ENCODE data around the gene SRRM4. TPM values are rescaled to one million over a fixed set of nuclear protein-coding genes. Genes with fewer than 3 reads are reported as not detected.

Gene SRRM4
- total RNA-seq, 2 donors from 2014 or later: 0.27 TPM; not detected in 1

- TF ChIP-seq CTCF (IDR thresholded peaks at IDR 0.05): peak; percentile 45
- Histone ChIP-seq H3K27me3 (peaks cover 19% of the 10 kb centered on the region), H3K36me3 (no peaks in the 10 kb centered on the region), H3K27ac (no peak overlapping the region), H3K4me1 (no peaks in the 10 kb centered on the region), H3K9ac (ENCODE audit: low read depth in 2 of 2, low read length in 2 of 2) (no peak overlapping the region), H3K9me3 (no peaks in the 10 kb centered on the region), H3K4me3 (no peak overlapping the region)
- DNase-seq: peak; percentile 28
- intact Hi-C loops (cut with DNase I): loop anchor here (5.0 kb wide), 1 partner anchor 432 kb away; no protein-coding TSS in a partner anchor
These were observed 1.5 kb upstream of the SRRM4 start for GRCh38 chr12:118979763-118980406.

- no peak for TF ChIP-seq CTCF (IDR thresholded peaks at IDR 0.05)
- Histone ChIP-seq H3K27me3 (peaks cover 19% of the 10 kb centered on the region), H3K4me3 (no peak overlapping the region), H3K9me3 (no peaks in the 10 kb centered on the region), H3K36me3 (no peaks in the 10 kb centered on the region), H3K9ac (ENCODE audit: low read depth in 2 of 2, low read length in 2 of 2) (no peak overlapping the region), H3K27ac (no peak overlapping the region), H3K4me1 (no peaks in the 10 kb centered on the region)
- no peak for DNase-seq
- intact Hi-C loops (cut with DNase I): no loop called here
These were observed 830 bp upstream of the SRRM4 start for GRCh38 chr12:118980407-118981014.

DNA sequence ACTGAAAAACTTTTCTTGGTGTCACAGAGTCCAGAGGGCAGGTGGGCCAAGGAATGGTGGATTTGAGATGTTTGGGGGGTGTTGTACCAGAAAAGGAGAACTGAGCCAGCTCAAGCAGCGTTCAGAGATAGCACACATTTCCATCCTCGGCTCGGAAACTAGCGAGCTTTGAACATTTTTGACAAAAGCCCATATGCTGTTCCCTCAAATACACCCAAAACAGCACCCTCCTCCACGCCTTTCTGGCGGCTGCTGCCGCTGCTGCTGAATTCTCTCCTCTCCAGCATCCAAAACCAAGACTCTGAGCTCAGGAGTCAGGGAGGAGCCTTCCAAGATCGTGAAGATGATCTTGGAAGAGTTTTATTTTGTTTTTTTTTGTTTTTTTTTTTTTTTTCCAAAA lies 961 bp downstream of the SRRM4 start:
- no peaks in the 10 kb centered on the region for H3K4me1 ChIP-seq
- TF ChIP-seq CTCF (IDR thresholded peaks at IDR 0.05): no peak
- H3K9me3 ChIP-seq: no peaks in the 10 kb centered on the region
- H3K36me3 ChIP-seq: no peaks in the 10 kb centered on the region
- H3K4me3 ChIP-seq: no peak overlapping the region
- DNase-seq: no peak
- intact Hi-C loops (cut with DNase I): no loop called here
- H3K27me3 ChIP-seq: peaks cover 19% of the 10 kb centered on the region
- H3K27ac ChIP-seq: no peak overlapping the region
- H3K9ac ChIP-seq (ENCODE audit: low read depth in 2 of 2, low read length in 2 of 2): no peak overlapping the region

DNA sequence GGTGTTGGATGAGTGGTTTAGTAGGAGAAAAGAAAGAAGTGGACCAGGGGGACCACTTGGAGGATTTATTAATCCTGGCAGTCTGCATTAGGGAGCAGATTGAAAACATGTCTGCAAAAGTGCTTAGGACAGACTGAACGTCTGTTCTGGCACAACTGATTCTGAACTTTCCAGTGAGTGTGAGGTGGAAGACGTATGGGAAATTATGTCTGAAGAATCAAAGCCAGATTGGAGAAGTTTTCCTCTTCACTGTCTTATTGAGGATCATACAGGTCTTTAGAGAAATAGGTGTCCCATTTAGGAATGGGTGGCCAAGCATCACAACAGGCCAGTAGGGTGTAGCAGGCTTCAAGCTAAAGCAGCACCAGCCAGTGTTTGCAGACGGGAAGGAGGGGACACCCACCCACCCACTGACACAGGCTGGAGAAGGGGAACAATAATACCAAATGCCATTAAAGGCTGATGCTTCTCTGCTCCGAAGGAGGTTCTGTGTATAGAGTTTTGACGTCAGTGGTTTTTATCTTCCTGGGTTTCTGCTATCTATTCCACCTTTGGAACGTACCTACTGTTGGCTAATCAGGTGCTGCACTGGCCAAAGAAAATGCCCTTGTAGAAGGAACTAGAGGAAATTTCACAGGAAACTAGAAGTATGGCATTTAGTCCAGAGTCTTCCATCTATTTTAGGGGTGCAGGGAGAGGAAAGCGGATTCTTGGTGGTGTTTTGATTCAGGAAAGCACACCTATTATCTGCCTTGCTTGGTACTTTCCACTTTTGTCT lies 1.8 kb downstream of the SRRM4 start:
- H3K4me1 ChIP-seq: no peaks in the 10 kb centered on the region
- no peak overlapping the region for H3K9ac ChIP-seq (ENCODE audit: low read depth in 2 of 2, low read length in 2 of 2)
- H3K9me3 ChIP-seq: no peaks in the 10 kb centered on the region
- DNase-seq: no peak
- no peaks in the 10 kb centered on the region for H3K36me3 ChIP-seq
- H3K27me3 ChIP-seq: peaks cover 19% of the 10 kb centered on the region
- intact Hi-C loops (cut with DNase I): no loop called here
- no peak overlapping the region for H3K27ac ChIP-seq
- TF ChIP-seq CTCF (IDR thresholded peaks at IDR 0.05): no peak
- H3K4me3 ChIP-seq: no peak overlapping the region

DNA sequence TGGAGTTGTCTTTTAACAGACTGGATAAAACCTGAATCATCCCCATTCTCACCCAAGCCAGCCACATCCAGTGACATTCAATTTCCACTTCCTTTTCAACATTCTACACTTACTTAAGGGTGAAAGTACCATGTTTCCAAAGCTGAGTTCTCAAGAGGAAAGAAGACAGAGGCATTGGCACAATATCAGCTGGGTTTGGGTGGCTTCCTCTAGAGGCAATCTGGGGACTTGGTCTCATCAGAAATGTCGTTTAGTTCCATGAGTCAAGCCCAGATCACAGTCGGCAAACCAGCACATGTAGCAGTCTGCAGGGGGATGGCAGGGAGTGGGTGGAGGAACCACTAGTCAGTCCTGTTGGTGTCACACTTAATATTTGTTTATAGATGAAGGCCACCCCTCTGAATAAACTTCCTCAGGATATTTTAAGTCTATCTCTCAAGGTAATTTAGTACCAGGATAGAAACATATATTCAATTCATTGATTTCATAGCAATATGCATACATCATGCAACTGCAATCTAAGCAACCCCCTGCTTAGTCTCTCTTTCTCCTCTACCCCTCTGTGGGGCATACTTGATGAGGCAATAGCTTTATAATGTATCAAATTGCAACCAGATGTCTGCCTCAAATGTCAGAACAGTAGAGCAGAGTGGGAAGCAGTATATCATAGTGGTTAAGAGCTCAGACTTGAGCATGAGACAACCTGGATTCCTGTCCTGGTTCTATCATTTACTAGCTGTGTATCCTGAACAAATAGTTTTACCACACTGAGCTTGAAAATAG lies 3.0 kb downstream of the SRRM4 start:
- Histone ChIP-seq H3K9me3 (no peaks in the 10 kb centered on the region), H3K4me3 (no peak overlapping the region), H3K36me3 (no peaks in the 10 kb centered on the region), H3K9ac (ENCODE audit: low read depth in 2 of 2, low read length in 2 of 2) (no peak overlapping the region), H3K27ac (no peak overlapping the region), H3K4me1 (no peaks in the 10 kb centered on the region), H3K27me3 (peaks cover 19% of the 10 kb centered on the region)
- intact Hi-C loops (cut with DNase I): no loop called here
- TF ChIP-seq CTCF (IDR thresholded peaks at IDR 0.05): no peak
- no peak for DNase-seq

Measured in colonic mucosa (tissue), 4 donors.